Activated CD4-positive, alpha-beta T cell treated with anti-CD3 and anti-CD28 coated beads for 4 hours (primary cell): ENCODE measurements around the gene CTPS1.

Experiments used
- DNase-seq, 2 donors: peaks; one replicate each; pipeline ENCODE4 v3.0.0-alpha.2; 2020

The CTPS1 gene

DNA sequence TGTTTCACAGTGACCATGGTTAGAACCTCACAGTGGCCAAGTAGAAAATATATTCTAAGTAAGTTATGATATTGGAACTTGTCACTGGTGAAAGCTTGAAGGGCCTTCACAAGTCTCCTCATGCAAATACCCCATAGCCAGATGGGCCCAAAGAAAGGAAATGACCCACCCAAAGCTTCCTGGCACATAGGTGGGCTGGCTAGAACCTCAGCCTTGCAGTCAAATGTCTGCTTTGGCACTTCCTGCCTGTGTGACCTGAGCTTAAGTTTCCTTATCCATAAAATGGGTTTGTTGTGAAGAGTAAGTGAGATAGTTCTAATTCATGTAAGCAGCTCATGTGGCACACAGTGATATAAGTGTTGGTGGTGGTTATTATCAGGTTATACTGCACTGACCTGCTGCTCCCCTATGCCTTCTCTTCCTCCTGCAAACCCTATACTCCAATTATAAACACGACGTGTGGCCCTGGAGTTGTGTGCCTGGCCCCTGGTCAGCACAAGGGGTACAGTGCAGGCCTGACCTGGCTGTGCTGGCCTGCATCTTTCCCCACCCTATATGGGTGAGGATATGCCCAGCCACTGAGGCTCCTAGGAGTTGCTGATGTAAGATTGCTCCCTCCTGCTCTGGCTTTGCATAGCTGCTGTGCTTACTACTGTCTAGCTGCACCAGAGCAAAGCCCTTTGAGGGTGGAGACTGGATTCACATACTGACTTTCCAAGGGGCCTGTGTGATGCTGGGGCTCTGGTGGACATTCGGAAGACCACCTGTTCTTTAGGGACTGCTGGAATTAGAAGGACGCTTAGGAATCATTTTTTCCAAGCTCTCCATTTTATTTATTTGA, 46.7 kb downstream of the CTPS1 start:
- DNase-seq = no peak

DNA sequence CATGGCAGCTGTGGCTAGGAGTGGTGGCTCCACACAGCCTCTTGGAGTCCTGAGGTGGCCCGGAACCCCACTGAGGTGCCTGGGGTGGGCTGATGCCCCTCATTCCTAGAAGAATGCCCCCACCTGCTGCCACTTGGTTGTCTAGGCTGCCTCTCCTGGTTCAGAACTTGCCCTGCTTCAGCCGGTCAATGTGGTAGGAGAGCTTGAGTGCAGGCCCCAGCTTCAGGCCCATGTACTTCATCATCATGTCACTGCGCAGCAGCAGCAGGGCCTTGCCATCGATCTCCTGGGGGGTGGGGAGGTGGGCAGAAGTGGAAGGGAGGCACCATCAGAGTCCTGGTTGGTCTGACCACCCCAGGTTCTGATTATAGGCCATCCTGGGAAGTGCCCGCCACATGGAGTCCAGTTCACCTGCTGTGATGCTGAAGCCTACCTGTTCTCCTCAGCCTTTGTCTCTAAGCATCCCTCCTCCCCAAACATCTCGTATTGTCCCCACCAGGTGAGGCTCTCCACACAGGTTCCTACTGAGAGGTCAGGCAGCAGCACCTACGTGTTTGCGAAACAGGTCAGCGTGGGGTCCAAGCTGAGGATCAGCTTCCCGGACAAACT, 48.6 kb downstream of the CTPS1 start:
- no peak for DNase-seq

DNA sequence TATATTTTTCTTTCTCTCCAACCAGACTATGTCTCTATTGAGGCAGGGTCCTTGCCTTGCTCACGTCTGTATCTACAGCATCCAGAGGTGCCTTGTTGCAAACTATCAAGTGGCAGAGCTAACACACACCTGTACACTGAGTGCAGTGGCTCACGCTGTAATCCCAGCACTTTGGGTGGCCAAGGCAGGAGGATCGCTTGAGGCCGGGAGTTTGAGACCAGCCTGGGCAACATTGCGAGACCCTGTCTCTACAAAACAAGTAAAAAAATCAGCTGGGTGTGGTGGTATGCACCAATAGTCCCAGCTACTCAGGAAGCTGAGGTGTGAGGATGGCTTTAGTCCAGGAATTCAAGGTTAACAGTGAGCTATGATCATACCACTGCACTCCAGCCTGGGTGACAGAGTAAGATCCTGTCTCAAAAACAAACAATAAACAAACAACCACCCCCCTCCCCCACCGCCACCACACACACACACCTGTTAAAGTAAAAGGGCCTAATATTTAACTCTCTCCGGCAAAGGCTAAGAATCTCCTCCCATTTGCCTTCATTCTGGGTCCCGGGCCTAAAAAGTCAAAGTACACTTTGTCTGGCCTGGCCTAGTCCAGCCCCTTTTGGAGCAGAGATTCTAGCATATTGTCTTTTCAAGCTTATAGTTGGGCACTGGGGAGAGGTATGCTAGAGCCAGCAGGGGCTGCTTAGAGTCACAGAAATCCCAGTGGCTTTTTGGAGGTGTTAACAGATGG, 51.5 kb downstream of the CTPS1 start:
- DNase-seq = no peak

DNA sequence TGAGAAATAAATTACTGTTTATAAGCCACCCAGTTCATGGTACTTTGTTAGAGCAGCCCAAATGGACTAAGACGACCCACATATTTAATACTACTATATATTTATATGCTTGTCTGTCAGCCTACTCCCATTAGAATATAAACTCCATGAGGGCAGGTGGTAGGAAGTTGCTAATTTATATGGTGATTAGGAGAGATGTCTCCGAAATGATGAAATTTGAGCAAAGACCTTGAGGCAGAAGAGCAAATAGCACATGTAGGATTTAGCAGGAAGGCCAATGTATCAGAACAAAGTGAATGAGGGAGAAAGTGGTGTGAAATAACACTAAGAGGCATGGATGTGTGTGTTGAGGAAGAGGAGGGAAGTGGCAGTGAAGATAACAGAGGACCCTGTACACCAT, 52.7 kb downstream of the CTPS1 start:
- DNase-seq = no peak

DNA sequence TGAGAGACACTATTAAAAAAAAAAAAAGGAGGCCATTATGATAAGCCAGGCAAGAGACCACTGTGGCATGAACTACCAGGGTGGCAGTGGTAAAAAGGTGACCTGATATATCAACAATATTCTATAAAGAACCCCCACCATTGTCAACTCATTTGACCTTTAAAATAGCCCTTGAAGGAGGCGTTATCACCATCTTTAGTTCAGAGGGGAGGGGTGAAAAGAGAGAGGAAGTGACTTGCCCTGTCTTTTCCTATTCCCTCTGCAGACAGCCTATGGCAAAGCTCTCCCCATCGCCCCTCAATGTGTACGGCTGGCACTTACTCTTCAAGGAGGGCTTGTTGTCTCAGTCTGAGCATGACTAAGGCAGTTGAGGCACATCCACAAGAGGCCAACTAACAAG, 53.8 kb downstream of the CTPS1 start:
- DNase-seq = no peak

DNA sequence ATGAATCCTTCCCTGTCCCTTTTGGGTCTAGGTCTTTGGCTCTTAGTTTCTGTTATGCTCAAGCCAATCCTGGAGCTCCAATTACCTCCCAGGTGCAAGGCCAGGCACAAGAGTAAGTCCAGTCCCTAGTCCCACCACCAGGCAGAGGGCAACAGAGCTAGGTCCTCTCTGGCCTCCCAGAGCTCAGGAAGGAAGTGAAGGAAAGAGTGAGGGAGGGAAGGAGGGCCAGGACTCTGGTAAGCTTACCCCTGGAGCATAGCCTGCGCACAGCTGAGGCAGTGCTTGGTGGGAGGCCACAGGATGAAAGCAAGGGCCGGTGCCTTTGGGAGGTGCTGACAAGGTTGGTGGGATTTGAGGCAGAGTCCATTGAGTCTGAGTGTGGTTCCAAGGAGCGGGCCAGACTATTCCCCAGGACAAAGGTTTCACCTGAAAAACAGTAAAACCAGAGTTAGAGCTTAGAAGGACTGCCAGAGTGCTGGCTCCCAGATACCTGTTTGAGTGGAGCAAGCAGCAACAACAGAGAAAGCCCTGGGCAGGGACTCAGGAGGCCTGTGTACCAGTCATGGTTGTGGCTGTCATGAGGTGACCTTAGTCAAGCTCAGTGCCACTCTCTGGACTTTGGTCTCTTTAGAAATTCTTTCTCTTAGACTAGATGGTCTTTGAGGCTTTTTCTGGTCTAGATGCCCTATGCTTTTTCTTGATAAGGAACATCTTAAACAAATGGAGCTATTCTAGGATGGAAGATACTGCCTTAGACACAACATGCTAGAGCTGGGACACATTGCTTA, 57.8 kb downstream of the CTPS1 start:
- DNase-seq = no peak

DNA sequence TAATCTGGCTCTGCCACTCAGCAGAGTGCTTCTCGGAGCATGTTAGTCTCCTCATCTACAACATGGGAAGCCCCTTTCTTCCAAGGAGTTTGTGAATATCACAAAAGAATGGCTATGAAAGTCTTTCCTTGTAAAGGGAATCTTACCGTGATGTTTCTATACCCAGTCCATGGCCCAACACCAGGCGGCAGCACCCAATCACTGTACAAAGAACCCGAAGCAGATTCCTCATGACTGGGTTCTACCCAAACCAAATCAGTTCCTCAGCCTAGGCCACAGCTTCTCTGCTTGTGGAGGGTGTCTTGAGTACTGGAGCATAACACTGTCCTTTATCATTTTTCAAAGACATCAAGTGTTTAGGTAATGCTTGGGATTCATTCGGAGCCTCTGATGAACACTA, 58.6 kb downstream of the CTPS1 start:
- DNase-seq = no peak

DNA sequence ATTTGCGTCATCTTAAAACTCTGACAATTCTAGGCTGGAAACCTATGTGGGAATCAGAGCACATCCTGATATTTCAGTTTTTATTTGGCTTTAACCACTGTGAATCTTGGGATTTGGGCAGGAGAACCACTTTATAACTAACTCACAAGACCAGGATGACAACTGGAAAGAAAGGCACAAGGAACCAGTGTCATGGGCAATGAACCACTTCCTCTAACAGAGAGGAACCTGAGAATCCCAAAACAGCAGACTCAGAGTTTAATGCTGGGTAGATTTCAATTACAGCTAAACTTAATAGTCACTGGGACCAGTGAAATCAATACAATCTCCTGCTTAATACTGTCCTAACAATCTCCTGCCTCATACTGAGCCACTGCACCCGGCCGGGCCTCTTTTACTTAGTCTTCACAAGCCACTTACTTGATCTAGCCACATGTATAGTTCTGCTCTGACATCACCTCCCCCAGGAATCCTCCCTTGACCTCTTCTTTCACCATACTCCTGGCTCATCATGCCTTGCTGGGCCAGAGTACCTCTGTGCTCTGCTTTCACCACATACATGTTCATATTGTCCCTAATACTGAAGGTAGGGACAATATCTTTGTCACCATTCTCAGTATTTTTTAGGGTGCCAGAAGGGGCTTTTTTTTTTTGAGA, 62.2 kb downstream of the CTPS1 start:
- no peak for DNase-seq

DNA sequence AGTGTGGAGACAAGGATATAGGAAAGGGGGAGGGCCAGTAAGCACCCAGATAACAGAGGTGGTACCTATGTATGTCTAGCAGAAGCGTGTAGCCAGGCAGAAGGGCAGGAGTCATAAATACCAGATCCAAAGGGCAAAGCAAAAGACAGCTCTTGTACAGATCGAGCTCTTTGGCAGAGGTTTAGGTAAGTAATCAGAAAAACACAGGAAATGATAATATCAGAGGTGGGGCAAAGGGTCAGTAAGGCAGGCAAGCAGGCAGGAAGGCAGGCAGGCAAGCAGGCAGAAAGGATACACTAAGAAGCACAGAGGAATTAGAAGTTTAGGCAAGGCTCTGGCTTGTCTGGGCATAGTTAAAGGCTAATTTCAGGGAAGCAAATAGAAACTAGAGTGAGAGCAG, 64.7 kb downstream of the CTPS1 start:
- DNase-seq = no peak

DNA sequence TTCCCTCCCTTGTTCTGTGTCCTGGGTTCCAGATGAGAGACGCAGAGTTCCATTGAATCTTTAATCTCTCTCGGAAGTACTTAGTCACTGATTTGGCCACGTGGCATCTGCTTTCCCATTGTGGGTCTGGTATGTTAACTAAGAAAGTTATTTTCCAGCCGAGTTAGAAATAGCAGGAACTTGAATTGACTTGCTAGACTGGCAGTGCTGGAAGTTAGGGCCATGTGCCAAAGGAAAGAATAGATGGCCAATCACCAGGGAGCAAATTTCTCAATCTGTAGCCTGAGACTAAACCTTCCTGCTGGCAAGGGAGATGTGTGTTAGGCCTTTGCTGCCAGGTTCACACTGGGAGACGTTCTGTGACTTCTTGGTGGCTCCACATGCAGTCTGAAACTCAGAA, 66.2 kb downstream of the CTPS1 start:
- no peak for DNase-seq

DNA sequence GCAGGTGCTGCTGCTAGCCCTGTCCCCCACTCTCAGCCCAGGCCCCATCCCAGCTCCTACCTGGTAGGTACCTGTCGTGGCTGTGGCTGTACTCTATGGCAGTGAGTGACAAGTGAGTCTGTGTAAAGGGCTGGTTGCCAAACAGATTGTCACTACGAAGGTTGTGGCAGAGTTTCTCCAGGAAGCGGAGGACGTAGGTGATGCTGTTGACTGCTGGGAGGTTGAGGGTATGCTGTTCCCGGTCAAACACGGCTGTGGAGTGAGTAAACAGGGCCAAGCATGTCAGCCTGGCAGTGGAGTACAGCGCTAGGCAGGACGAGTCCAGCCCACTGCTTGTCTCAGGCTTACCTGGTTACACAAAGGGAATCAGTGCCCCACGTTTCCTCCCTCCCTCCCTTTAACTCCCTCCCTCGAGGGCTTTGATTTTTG, 66.9 kb downstream of the CTPS1 start:
- no peak for DNase-seq

DNA sequence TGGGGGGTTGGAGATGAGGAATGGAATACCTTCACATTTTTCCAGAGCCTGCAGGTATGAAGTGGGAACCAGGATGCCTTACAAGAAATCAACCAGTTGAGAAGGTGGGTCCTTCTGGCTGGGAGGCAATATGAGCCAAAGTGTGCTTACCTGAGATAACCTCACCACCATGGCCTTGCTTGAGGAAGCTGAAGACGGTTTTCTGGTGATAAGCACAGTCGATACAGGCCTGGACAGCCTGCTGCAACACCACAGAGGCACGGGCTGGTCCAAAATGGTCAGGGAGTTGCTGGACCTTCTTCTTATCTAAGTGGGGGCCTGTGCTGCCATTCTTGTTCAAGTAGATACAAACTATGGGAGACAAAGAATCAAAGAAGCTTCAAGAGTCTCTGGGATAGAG, 69.0 kb downstream of the CTPS1 start:
- DNase-seq = no peak

DNA sequence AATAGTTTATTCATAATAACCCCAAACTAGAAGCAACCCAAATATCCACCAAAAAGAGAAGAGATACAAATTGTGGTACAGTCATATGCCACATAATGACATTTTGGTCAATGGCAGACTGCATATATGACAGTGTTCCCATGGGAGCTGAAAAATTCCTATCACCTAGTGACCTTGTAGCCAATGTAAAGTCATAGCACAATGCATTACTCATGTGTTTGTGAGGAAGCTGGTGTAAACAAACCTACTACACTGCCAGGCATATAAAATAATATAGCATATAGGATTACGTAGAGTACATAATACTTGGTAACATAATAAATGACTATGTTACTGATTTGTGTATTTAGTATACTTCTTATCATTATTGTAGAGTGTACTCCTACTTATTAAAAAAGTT, 71.5 kb downstream of the CTPS1 start:
- no peak for DNase-seq

DNA sequence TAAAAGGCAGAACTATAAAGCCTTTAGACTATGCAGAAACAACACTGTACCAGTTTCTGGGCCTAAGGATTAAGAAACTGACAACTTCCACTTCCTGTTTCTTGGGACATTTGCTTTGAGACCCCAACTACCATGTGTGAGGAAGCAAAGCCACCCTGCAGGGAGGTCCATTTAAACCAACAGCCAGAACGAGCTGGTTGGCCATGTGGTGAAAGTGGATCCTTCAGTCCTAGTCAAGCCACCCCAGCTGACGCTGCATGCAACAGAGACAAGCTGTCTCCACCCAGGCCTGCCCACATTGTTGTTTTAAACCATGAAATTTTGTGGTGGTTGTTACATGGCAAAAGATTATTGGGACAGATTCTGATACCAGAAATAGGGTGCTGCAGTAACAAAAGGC, 73.8 kb downstream of the CTPS1 start:
- no peak for DNase-seq

DNA sequence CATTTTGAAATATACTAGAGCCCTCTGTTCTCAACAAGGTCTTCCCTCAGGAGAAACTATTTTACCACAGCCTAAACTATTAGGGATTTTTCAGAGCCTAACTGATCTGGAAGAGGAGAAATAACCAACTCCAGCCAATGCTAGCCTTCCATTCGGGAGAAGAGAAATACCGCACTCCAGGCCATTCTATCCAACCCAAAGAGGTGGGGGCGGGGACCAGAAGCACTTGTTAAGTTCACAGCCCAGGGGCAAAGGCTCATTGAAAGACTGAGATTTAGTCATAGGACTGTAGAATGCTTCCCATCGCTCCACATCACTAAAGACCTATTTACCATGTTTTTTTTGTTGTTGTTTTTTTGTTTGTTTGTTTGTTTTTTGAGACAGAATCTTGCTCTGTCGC, 77.4 kb downstream of the CTPS1 start:
- DNase-seq = no peak
